Measurements from ENCODE around the gene SLC35G6. TPM values are rescaled to one million over a fixed set of nuclear protein-coding genes. Genes with fewer than 3 reads are reported as not detected.
"Not testable (repeated sequence)": the region's sequence is repeated elsewhere in the genome, so short reads cannot be mapped to it uniquely, and the experiment has no call there.

The SLC35G6 gene
- not detected for total RNA-seq

DNA sequence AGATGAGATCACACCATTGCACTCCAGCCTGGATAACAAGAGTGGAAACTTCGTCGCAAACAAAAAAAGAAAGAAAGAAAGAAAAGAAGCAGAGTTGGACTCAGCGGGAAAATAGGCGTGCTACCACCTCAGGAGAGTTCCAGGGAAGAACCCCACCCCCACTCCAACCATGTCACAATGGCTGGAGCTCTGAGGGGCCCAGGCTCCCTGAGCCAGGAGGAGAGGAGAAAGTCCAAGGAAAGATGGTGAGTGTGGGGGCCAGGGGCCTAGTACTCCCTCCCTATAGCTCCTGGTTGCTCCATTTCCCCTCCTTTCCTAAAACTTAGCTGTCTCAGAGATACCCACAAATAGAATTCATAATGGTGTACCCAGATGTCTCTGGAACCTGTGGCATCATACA lies at the start of gene SLC35G6:
SLC35G6 (plus strand) TSS at position 172 of the 400 bp plus-strand sequence; CDS start at position 243, 71 bp downstream.
- H3K9me3 ChIP-seq; intact Hi-C loops (cut with DNase I; ENCODE audit: low total_unique reads); H3K36me3 ChIP-seq; in situ Hi-C loops (cut with MboI; ENCODE audit: low pct_ligation_motif_present in 1 of 4, low pct_unique_long_range_greater_than_20kb in 1 of 4, low sequenced_read_pairs in 3 of 4); DNase-seq; H3K27me3 ChIP-seq: not testable (repeated sequence)
- Histone ChIP-seq H3K4me3 (peak within 1 kb of the TSS in 1 of 4 donors; percentile 90), H3K27ac (peak within 1 kb of the TSS; percentile 99 to 100 (median 99)), H3K4me1 (peaks cover 14 to 48% (median 34%) of the 10 kb centered on the region in 4 donors)
- 97% methylated on average over 4 of the region's 4 CpGs; no CpG with 5 or more reads in 1 of the 2 donors for WGBS, 2 donors (ENCODE audit: low coverage in 1 of 2)

DNA sequence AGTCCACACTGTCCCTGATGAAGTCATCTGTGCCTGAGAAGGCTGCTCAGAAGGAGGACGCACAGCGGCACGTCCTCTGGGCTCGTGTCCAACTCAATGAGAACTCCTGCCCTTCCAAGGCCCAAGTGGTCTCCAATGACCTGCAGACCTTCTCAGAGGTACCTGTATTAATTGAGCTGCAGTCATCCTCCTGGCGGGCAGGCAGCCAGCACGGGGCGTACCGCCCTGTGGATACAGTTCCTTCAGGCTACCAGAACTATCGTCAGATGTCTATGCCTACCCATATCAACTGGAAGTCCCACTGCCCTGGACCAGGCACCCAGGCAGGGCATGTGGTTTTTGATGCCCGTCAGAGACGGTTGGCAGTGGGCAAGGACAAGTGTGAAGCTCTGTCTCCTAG lies 49.0 kb upstream of the SLC35G6 start:
- no peak for DNase-seq
- no peak for TF ChIP-seq EP300 (IDR thresholded peaks at IDR 0.05; ENCODE audit: low read depth)
- TF ChIP-seq, protein P1, sequence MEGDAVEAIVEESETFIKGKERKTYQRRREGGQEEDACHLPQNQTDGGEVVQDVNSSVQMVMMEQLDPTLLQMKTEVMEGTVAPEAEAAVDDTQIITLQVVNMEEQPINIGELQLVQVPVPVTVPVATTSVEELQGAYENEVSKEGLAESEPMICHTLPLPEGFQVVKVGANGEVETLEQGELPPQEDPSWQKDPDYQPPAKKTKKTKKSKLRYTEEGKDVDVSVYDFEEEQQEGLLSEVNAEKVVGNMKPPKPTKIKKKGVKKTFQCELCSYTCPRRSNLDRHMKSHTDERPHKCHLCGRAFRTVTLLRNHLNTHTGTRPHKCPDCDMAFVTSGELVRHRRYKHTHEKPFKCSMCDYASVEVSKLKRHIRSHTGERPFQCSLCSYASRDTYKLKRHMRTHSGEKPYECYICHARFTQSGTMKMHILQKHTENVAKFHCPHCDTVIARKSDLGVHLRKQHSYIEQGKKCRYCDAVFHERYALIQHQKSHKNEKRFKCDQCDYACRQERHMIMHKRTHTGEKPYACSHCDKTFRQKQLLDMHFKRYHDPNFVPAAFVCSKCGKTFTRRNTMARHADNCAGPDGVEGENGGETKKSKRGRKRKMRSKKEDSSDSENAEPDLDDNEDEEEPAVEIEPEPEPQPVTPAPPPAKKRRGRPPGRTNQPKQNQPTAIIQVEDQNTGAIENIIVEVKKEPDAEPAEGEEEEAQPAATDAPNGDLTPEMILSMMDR (IDR thresholded peaks at IDR 0.05) = no peak
- TF ChIP-seq POLR2AphosphoS5 (IDR thresholded peaks at IDR 0.05) = no peak
- no peak for TF ChIP-seq POLR2A (IDR thresholded peaks at IDR 0.05)
- Histone ChIP-seq H3K27me3 (no peaks in the 10 kb centered on the region), H3K9me3 (no peaks in the 10 kb centered on the region), H3K36me3 (no peaks in the 10 kb centered on the region), H3K4me1 (peaks cover 11 to 22% (median 19%) of the 10 kb centered on the region in 4 donors), H3K4me3 (no peak overlapping the region), H3K27ac (no peak overlapping the region)
- in situ Hi-C loops (cut with MboI; ENCODE audit: low pct_ligation_motif_present in 1 of 4, low pct_unique_long_range_greater_than_20kb in 1 of 4, low sequenced_read_pairs in 3 of 4) = loop anchor here in 2 of 4 donors (10.0 kb wide), 2 partner anchors 67 to 77 kb away; partner anchors contain the start of genes KCTD11 (in 1 of the 2) and TMEM95 (in 1 of the 2)
- 94% methylated on average over 11 of the region's 11 CpGs; no CpG with 5 or more reads in 1 of the 2 donors for WGBS, 2 donors (ENCODE audit: low coverage in 1 of 2)
- intact Hi-C loops (cut with DNase I; ENCODE audit: low total_unique reads) = no loop called here

DNA sequence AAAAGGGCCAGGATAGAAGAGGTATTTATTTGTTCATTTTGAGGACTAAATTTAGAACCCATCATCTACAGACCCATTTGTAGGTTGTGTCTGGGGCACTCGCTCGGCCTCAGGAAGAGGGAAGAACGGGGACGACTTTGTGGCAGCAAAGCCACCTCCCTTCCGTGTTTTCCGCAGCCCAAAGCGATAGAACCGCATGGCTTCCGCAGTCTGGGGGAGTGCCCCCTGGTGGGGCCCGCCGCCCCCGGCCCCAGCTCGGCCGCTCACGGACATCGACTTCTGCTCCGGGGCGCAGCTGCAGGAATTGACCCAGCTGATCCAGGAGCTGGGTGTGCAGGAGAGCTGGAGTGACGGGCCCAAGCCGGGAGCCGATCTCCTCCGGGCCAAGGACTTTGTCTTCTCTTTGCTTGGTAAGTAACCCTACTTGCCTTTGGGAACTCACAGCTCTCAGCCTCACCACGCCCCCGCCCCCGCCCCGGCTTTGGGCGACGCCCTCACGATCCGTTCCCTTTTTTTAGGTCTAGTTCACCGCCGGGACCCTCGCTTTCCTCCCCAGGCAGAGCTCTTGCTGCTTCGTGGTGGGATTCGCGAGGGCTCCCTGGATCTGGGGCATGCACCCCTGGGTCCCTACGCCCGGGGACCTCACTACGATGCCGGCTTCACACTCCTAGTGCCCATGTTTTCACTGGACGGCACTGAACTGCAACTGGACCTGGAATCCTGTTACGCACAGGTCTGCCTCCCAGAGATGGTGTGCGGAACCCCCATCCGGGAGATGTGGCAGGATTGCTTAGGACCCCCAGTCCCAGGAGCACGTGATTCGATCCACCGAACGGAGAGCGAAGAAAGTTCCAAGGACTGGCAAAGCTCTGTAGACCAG lies 45.3 kb upstream of the SLC35G6 start:
- peak; percentile 69 for DNase-seq
- in situ Hi-C loops (cut with MboI; ENCODE audit: low pct_ligation_motif_present in 1 of 4, low pct_unique_long_range_greater_than_20kb in 1 of 4, low sequenced_read_pairs in 3 of 4) (loop anchor here in 2 of 4 donors (10.0 kb wide), 2 partner anchors 71 to 81 kb away; partner anchors contain the start of genes KCTD11 (in 1 of the 2) and TMEM95 (in 1 of the 2)), intact Hi-C loops (cut with DNase I; ENCODE audit: low total_unique reads) (no loop called here)
- H3K27me3 ChIP-seq = peaks cover 32% of the 10 kb centered on the region
- peak overlapping the region; percentile 33 to 79 (median 53) for H3K4me3 ChIP-seq
- TF ChIP-seq POLR2AphosphoS5 (IDR thresholded peaks at IDR 0.05) (peak in 1 of 3 donors; percentile 14), EP300 (IDR thresholded peaks at IDR 0.05; ENCODE audit: low read depth) (no peak), POLR2A (IDR thresholded peaks at IDR 0.05) (peak; percentile 43)
- TF ChIP-seq, protein P1 (IDR thresholded peaks at IDR 0.05) = peak in 3 of 5 experiments; percentile 24 to 25 (median 24)
- H3K27ac ChIP-seq = peak overlapping the region; percentile 82 to 90 (median 87)
- H3K4me1 ChIP-seq = peaks cover 26 to 51% (median 42%) of the 10 kb centered on the region in 4 donors
- WGBS, 2 donors (ENCODE audit: low coverage in 1 of 2) = 7% methylated on average over 48 of the region's 49 CpGs; no CpG with 5 or more reads in 1 of the 2 donors
- H3K9me3 ChIP-seq = no peaks in the 10 kb centered on the region
- H3K36me3 ChIP-seq = no peaks in the 10 kb centered on the region

DNA sequence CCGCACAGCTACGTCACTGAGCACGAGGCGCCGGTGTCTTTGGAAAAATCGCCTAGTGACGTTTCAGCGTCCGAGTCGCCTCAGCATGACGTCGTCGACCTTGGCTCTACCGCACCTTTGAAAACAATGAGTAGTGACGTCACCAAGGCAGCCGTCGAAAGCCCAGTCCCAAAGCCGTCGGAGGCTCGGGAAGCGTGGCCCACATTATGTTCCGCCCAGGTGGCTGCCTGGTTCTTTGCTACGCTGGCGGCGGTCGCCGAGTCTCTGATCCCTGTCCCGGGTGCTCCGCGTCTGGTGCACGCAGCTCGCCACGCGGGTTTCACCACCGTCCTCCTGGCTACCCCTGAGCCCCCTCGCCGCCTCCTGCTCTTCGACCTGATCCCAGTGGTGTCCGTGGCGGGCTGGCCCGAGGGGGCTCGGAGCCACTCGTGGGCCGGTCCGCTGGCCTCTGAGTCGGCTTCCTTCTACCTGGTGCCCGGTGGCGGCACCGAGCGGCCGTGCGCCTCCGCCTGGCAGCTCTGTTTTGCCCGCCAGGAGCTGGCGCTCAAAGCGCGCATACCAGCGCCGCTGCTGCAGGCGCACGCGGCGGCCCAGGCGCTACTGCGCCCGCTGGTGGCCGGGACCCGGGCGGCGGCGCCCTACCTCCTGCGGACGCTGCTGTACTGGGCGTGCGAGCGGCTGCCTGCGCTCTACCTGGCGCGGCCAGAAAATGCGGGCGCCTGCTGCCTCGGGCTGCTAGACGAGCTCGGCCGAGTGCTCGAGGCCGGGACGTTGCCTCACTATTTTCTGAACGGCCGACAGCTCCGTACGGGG lies 44.5 kb upstream of the SLC35G6 start:
- DNase-seq = peak; percentile 88
- Histone ChIP-seq H3K27ac (peak overlapping the region; percentile 82 to 90 (median 87)), H3K27me3 (peaks cover 40% of the 10 kb centered on the region), H3K36me3 (no peaks in the 10 kb centered on the region), H3K9me3 (no peaks in the 10 kb centered on the region), H3K4me1 (peaks cover 26 to 51% (median 43%) of the 10 kb centered on the region in 4 donors), H3K4me3 (peak overlapping the region; percentile 18 to 79 (median 36))
- in situ Hi-C loops (cut with MboI; ENCODE audit: low pct_ligation_motif_present in 1 of 4, low pct_unique_long_range_greater_than_20kb in 1 of 4, low sequenced_read_pairs in 3 of 4) (loop anchor here in 2 of 4 donors (10.0 kb wide), 2 partner anchors 72 to 82 kb away; partner anchors contain the start of genes KCTD11 (in 1 of the 2) and TMEM95 (in 1 of the 2)), intact Hi-C loops (cut with DNase I; ENCODE audit: low total_unique reads) (loop anchor here (1.0 kb wide), 1 partner anchor 80 kb away; no protein-coding TSS in a partner anchor)
- no peak for TF ChIP-seq EP300 (IDR thresholded peaks at IDR 0.05; ENCODE audit: low read depth)
- TF ChIP-seq, protein P1 (IDR thresholded peaks at IDR 0.05) = peak in 4 of 5 experiments; percentile 70 to 90 (median 81)
- TF ChIP-seq POLR2AphosphoS5 (IDR thresholded peaks at IDR 0.05) = peak in 2 of 3 donors; percentile 56 to 68
- TF ChIP-seq POLR2A (IDR thresholded peaks at IDR 0.05) = peak; percentile 63
- WGBS, 2 donors (ENCODE audit: low coverage in 1 of 2) = 7% methylated on average over 87 of the region's 92 CpGs; no CpG with 5 or more reads in 1 of the 2 donors
